LoVo (cell line): Measurements from ENCODE around the gene GPR27.

Experiments used
- DNase-seq: peaks from one replicate; pipeline ENCODE4 v3.0.0-alpha.2; 2016; ENCODE audit warnings: low spot score

GPR27 gene

GRCh38 chr3:71786217-71786549 lies 32.5 kb downstream of the GPR27 start:
- no peak for DNase-seq

- DNase-seq, result no peak
These were observed 32.9 kb downstream of the GPR27 start for GRCh38 chr3:71786551-71786950.

DNA sequence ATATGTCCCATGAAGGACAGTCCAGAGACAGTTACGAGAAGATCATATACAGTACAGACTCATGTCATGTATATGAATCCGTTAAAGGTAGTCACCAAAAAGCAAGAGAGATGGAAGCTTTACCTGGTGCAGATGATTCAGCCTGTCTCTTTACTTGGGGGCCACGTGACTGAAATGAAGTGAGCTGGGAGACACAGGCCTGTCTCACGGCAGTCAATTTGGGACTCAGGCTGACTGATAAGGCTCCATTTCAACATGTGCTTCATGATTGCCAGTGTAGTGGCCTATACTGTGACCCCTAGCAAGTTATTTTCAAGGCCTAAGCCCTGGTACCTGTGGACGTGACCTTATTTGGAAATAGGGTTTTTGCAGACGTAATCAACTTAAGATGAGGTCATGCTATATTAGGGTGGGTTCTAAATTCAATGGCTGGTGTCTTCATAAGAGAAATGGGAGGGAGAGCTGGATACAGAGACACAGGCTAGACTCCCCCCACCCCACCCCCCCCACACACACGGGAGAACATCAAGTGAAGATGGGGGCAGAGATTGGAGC lies 34.3 kb downstream of the GPR27 start:
- DNase-seq, result no peak

GRCh38 chr3:71789922-71790321 lies 36.3 kb downstream of the GPR27 start:
- DNase-seq, result no peak

DNA sequence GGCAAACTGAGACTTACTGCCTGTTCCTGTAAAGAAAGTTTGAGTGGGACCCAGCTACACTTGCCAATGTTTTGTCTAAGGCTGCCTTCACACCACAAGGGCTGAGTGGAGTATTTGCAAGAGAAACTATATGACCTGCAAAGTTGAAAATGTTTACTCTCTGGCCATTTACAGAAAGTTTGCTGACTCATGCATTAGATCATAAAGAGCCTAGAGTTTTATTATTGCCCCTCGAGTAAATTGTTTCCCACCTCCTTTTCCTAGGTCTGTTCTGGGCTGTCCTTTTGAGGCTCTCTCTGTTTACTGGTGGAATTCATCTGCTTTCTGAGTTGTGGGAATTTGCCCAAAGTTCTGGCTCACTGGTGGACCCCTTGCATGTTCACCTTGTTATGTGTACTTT lies 38.0 kb downstream of the GPR27 start:
- no peak for DNase-seq

- DNase-seq, result no peak
These were observed 42.6 kb downstream of the GPR27 start for GRCh38 chr3:71796290-71796689.

DNA sequence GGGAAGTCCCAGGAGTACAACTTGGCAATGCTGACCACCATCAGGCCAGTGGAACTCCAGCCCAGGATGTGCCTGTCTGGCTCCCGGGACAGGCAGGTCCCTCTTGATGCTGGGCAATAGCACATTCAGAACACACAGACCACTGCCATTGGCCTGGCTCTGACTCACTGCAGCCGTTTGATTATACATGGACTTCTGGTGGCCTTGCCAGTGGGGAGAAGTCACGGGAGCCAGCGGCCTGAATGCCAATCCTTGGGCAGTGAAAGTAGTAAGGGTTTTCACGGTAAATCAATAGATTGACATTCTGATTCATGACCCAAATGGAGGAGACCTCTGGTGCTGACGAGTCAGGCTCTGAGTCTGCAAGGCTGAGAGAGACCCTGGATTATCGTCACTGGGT lies 43.8 kb downstream of the GPR27 start:
- DNase-seq, result no peak

GRCh38 chr3:71800023-71800422 lies 46.4 kb downstream of the GPR27 start:
- DNase-seq, result no peak

- DNase-seq, result no peak
These were observed 48.3 kb downstream of the GPR27 start for GRCh38 chr3:71801986-71802385.

DNA sequence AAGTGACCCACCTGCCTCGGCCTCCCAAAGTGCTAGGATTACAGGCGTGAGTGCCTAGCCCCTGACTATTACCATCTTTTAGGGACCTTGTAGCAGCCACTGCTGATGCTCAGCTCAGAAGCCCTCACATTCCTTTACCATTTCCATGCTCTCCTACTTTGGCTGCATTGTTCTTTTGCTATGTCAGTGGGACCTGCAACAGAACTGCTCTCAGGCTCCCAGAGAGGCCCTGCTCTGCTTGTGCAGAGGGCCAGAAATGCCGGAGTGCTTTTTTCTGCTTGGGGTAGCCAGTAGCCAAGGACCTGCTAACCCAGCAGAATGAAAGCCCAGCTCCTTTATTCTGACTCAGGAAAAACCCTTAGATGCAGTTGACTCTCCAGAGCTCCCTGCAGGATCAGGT lies 49.6 kb downstream of the GPR27 start:
- DNase-seq, result no peak

DNA sequence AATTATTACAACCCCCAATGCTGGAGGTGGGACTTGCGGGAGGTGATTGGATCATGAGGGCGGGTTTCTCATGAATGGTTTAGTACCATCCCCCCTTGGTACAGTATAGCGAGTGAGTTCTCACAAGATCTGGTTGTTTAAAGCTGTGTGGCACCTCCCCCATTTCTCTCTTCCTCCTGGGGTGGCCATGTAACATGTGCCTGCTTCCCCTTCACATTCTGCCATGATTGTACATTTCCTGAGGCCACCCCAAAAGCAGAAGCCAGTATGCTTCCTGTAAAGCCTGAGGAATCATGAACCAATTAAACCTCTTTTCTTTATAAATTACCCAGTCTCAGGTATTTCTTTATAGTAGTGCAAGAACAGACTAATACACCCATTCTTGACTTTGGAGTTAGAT lies 51.5 kb downstream of the GPR27 start:
- no peak for DNase-seq

GRCh38 chr3:71805691-71806090 lies 52.0 kb downstream of the GPR27 start:
- no peak for DNase-seq
